ENCODE data around the gene PFN2. TPM values are rescaled to one million over a fixed set of nuclear protein-coding genes. Genes with fewer than 3 reads are reported as not detected.

PFN2 gene
- polyA plus RNA-seq, 1 donor: 124 TPM

DNA sequence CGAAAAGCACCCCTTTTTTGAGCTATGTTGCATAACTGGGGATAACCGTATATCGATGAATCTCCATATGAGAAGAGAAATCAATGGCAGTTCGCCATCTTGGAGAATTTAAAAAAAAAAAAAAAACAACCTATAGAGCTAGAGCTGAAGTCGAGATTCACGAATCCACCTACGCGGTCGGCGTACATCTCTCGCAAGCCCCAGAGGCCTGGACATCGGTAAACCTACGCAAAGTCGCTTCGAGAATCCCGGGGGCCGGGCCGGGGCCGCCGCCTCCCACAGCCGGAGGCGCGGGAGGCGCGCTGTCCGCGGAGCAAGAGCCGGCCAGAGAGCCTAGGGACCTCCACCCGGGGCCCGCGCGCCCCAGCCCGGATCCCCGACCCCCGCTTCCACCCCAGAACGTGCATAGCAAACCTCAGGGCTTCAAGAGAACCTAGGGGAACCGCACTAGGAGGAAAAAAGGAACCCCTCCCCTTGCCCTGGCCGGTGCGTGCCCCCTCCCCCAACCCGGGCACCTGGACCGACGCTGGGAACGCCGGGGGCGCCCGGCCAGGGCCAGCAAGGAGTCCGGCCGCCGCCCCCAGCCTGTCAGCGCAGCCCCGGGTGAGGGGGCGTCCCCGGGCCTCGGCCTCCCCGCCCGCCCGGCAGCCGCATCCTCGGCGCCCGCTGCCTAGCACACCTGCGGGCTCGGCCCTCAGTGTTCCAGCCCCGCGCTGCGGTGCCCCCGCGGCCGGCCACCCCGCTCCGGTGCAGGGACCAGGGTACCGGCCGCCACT lies 567 bp downstream of the PFN2 start:
- Histone ChIP-seq H3K27me3 (ENCODE audit: control insufficient read depth, insufficient read depth, low read length) (no peaks in the 10 kb centered on the region), H3K36me3 (ENCODE audit: control insufficient read depth, insufficient read depth, low read length) (peaks cover 11% of the 10 kb centered on the region), H3K27ac (ENCODE audit: low read length) (peak overlapping the region; percentile 91), H3K9me3 (ENCODE audit: control insufficient read depth, low read depth, low read length) (no peaks in the 10 kb centered on the region), H3K4me3 (ENCODE audit: low read length) (peak overlapping the region; percentile 80), H3K4me1 (ENCODE audit: control insufficient read depth, insufficient read depth, low read length) (peaks cover 11% of the 10 kb centered on the region)
- peak; percentile 94 for DNase-seq
- WGBS (ENCODE audit: insufficient coverage, low lambda C conversion rate): 0% methylated on average over 2 of the region's 73 CpGs

DNA sequence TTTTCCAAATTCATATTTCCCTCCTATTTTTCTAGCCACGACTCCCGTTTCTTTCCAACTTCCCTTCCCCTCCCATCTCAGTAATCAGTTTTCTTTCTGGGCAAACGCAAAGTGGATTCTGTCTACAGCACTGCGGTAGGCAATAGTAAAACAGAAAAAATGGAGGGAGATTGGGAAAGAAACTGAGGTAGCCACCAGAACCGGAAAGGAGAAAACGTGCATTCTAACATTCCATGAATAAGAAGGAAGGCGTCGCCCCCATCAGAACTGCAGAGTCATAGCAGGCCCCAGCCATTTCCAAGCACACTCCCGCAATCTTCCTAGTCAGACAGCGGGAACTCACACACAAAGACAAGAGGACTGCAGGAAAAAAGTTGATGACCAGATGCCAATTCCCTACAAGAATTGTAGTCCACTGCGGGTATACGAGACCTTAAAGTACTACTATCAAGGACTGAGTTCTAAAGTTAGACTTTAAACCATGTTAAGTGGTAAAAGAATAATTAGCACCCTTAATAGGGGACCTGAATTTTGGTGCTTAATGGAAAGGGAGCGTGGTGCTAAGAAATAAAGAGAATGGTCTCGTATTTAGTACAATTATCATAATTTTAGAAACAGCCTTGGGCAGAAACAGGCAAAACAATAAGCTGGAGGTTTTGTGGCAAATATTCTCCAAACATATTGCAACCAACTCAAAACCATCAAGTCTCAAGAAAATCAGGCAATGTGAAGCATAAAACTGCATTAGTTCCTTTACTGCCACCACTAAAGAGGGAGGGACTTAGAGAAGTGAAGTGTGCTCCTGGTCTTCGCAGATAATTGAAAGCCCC lies 1.4 kb downstream of the PFN2 start:
- H3K4me3 ChIP-seq (ENCODE audit: low read length): peak overlapping the region; percentile 80
- peak overlapping the region; percentile 68 for H3K27ac ChIP-seq (ENCODE audit: low read length)
- peak; percentile 40 to 74 for DNase-seq
- 10% methylated on average over 2 of the region's 15 CpGs for WGBS (ENCODE audit: insufficient coverage, low lambda C conversion rate)
- H3K27me3 ChIP-seq (ENCODE audit: control insufficient read depth, insufficient read depth, low read length): no peaks in the 10 kb centered on the region
- peaks cover 12% of the 10 kb centered on the region for H3K36me3 ChIP-seq (ENCODE audit: control insufficient read depth, insufficient read depth, low read length)
- H3K9me3 ChIP-seq (ENCODE audit: control insufficient read depth, low read depth, low read length): no peaks in the 10 kb centered on the region
- peaks cover 11% of the 10 kb centered on the region for H3K4me1 ChIP-seq (ENCODE audit: control insufficient read depth, insufficient read depth, low read length)

DNA sequence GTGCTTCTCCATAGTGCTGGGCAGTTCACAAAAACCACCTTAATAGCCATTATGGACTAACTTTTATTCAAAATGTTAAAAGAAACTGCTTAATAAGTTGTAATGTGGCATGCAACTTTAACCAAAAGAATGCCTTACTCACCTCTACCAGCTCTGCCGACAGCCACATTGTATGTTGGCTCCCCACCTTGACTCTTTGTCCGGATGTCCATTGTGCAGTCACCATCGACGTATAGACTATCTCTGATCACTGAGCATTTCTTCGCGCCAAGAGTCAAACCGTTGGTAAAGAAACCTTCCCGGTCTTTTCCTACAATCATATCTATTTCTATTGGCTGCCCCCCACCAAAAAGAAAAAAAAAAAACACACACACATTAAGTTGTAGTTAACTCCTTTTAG lies 2.5 kb downstream of the PFN2 start:
- DNase-seq: peak in 1 of 2 donors; percentile 6
- Histone ChIP-seq H3K27me3 (ENCODE audit: control insufficient read depth, insufficient read depth, low read length) (no peaks in the 10 kb centered on the region), H3K36me3 (ENCODE audit: control insufficient read depth, insufficient read depth, low read length) (peaks cover 12% of the 10 kb centered on the region), H3K27ac (ENCODE audit: low read length) (no peak overlapping the region), H3K9me3 (ENCODE audit: control insufficient read depth, low read depth, low read length) (no peaks in the 10 kb centered on the region), H3K4me3 (ENCODE audit: low read length) (no peak overlapping the region), H3K4me1 (ENCODE audit: control insufficient read depth, insufficient read depth, low read length) (peaks cover 11% of the 10 kb centered on the region)
- WGBS (ENCODE audit: insufficient coverage, low lambda C conversion rate): no CpG with 5 or more reads among the region's 8 CpGs

DNA sequence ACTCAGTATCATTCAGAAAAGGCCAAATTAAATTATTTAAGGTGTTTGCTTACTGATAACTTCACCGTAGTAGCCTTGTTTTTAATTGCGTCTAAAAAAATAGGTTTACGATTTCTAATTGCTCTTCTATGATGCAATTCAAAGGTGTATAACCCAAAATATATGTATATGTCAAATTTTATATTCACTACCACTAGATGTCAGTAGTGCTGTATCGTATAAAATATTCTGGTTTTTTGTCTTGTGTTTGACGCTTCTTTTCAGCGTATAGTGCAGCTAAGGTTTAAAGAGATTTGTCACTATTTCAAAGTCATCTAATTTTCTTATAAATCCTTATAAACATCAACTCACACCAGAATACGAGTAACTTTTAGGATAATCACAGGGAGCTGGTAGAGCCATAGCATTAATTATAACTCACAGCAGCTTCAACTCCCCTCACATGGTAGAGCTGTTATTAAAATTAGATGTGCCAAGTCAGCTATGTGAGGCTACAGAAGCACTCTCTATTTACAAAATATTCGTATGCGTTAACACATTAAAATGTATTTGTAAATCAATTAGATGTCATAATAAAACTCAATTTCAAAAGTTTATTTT lies 3.5 kb downstream of the PFN2 start:
- no peaks in the 10 kb centered on the region for H3K9me3 ChIP-seq (ENCODE audit: control insufficient read depth, low read depth, low read length)
- peaks cover 12% of the 10 kb centered on the region for H3K36me3 ChIP-seq (ENCODE audit: control insufficient read depth, insufficient read depth, low read length)
- WGBS (ENCODE audit: insufficient coverage, low lambda C conversion rate): 36% methylated on average over 4 of the region's 9 CpGs
- peaks cover 11% of the 10 kb centered on the region for H3K4me1 ChIP-seq (ENCODE audit: control insufficient read depth, insufficient read depth, low read length)
- H3K4me3 ChIP-seq (ENCODE audit: low read length): no peak overlapping the region
- H3K27me3 ChIP-seq (ENCODE audit: control insufficient read depth, insufficient read depth, low read length): no peaks in the 10 kb centered on the region
- H3K27ac ChIP-seq (ENCODE audit: low read length): no peak overlapping the region
- DNase-seq: peak in 1 of 2 donors; percentile 38

DNA sequence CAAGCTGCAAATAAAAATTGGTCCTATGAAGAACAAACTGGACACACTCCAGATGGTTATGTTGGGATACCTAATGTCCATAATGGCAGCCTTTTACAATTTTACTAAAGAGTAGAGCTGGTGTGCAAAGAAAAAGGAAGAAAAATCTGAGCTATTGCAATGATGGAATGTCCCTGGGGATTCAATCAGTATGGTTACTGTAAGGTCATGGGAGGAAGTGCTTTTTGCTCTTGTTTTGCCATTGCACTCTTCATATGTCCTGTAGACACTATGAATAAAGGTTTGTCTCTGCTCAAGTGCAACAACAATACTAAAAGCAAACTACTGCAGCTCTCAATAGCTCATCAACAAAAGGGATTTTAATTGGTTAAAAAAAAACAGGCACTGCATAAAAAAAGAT lies 5.4 kb downstream of the PFN2 start:
- Histone ChIP-seq H3K27me3 (ENCODE audit: control insufficient read depth, insufficient read depth, low read length) (no peaks in the 10 kb centered on the region), H3K36me3 (ENCODE audit: control insufficient read depth, insufficient read depth, low read length) (peaks cover 14% of the 10 kb centered on the region), H3K4me3 (ENCODE audit: low read length) (no peak overlapping the region), H3K9me3 (ENCODE audit: control insufficient read depth, low read depth, low read length) (no peaks in the 10 kb centered on the region), H3K27ac (ENCODE audit: low read length) (no peak overlapping the region), H3K4me1 (ENCODE audit: control insufficient read depth, insufficient read depth, low read length) (peaks cover 11% of the 10 kb centered on the region)
- DNase-seq: no peak

DNA sequence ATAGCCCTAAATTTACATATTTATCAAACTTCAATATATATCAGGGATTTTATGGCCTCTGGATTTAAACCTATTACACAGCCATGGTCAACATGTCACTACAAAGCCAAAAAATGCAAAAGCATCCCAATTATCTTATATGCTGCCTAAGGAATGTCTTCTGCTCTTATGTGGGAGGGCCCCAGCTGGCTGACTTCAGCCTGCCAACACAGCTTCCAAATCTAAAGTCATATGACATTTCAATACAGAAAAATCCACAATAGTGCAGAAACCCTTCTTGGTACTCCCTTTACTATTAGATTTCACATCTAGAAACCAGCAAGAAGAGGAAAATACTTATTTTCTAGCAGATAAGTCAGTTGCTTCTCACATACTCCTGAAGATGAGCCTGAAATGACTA lies 6.4 kb downstream of the PFN2 start:
- H3K27ac ChIP-seq (ENCODE audit: low read length): no peak overlapping the region
- DNase-seq: no peak
- H3K9me3 ChIP-seq (ENCODE audit: control insufficient read depth, low read depth, low read length): no peaks in the 10 kb centered on the region
- peaks cover 11% of the 10 kb centered on the region for H3K4me1 ChIP-seq (ENCODE audit: control insufficient read depth, insufficient read depth, low read length)
- no peak overlapping the region for H3K4me3 ChIP-seq (ENCODE audit: low read length)
- H3K36me3 ChIP-seq (ENCODE audit: control insufficient read depth, insufficient read depth, low read length): peaks cover 14% of the 10 kb centered on the region
- no peaks in the 10 kb centered on the region for H3K27me3 ChIP-seq (ENCODE audit: control insufficient read depth, insufficient read depth, low read length)

DNA sequence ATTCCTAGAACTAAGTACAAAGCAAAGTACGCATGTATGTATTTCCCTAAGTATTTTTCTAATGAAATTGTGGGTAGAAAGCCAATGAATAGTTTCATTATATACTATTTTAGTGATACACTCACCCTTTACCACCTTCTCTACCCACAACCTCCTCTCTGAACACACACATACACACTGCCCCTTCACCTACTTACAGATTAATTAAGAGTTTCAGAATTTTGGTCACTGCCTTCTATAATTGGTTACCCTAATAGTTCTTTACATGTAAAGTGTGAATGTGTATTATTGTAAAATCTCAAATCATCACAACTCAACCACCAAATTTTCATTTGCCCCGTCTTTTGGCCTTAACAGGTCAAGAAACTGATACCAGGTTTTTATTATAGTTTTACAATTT lies 7.2 kb downstream of the PFN2 start:
- Histone ChIP-seq H3K27ac (ENCODE audit: low read length) (no peak overlapping the region), H3K4me1 (ENCODE audit: control insufficient read depth, insufficient read depth, low read length) (peaks cover 10% of the 10 kb centered on the region), H3K9me3 (ENCODE audit: control insufficient read depth, low read depth, low read length) (no peaks in the 10 kb centered on the region), H3K36me3 (ENCODE audit: control insufficient read depth, insufficient read depth, low read length) (peaks cover 14% of the 10 kb centered on the region), H3K27me3 (ENCODE audit: control insufficient read depth, insufficient read depth, low read length) (no peaks in the 10 kb centered on the region), H3K4me3 (ENCODE audit: low read length) (no peak overlapping the region)
- DNase-seq: no peak
- 100% methylated on average over 1 of the region's 2 CpGs for WGBS (ENCODE audit: insufficient coverage, low lambda C conversion rate)

DNA sequence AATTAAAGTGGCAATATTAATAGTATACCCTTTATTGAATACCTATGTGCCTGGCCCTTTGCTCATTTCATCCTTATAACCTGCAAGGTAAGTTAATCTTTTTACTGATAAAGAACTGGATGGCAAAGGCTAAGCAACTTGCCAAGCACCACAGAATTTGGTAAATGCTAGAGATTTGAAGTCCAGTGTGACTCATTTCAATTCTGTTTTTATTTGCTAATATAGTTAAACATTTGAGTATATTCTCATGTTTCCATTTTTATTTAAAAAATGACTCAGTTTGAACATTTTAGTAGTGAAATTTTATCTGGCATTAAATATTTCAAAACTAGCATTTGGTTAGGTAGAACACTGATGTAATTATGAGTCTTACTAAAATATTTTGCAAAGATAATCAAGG lies 11.3 kb downstream of the PFN2 start:
- no peak for DNase-seq
- Histone ChIP-seq H3K36me3 (ENCODE audit: control insufficient read depth, insufficient read depth, low read length) (peaks cover 3% of the 10 kb centered on the region), H3K4me3 (ENCODE audit: low read length) (no peak overlapping the region), H3K4me1 (ENCODE audit: control insufficient read depth, insufficient read depth, low read length) (peaks cover 16% of the 10 kb centered on the region), H3K27ac (ENCODE audit: low read length) (no peak overlapping the region), H3K9me3 (ENCODE audit: control insufficient read depth, low read depth, low read length) (no peaks in the 10 kb centered on the region), H3K27me3 (ENCODE audit: control insufficient read depth, insufficient read depth, low read length) (no peaks in the 10 kb centered on the region)

DNA sequence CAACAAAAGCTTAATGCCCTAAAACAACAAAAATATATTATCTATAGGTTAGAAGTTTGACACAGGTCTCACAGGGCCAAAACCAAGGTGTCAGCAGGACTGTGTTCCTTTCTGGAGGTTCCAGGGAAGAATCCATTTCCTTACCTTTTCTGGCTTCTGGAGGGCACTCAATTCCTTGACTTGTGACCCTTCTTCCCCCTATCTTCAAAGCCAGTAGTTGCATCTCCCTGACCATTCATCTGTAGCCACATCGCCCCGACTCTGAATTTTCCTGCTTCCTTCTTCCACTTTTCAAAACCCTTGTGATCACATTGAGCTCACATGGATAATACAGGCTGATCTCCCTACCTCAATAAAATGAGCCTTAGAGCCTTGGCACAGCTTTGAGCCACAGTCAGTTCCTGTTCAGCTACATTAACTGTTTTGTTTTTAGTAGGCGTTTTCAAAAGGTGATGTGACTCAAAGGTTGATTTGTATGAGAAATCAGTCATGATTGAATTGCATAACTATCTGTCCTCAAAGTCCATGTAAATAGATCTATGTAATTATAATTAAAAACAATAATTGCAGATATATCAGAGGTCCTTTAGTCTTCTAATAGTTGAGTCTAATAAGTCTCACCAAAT lies 12.4 kb downstream of the PFN2 start:
- peak in 1 of 2 donors; percentile 12 for DNase-seq
- Histone ChIP-seq H3K27me3 (ENCODE audit: control insufficient read depth, insufficient read depth, low read length) (no peaks in the 10 kb centered on the region), H3K9me3 (ENCODE audit: control insufficient read depth, low read depth, low read length) (no peaks in the 10 kb centered on the region), H3K4me3 (ENCODE audit: low read length) (no peak overlapping the region), H3K36me3 (ENCODE audit: control insufficient read depth, insufficient read depth, low read length) (peaks cover 3% of the 10 kb centered on the region), H3K4me1 (ENCODE audit: control insufficient read depth, insufficient read depth, low read length) (peaks cover 16% of the 10 kb centered on the region), H3K27ac (ENCODE audit: low read length) (peak overlapping the region; percentile 26)
- WGBS (ENCODE audit: insufficient coverage, low lambda C conversion rate): no CpG with 5 or more reads among the region's 3 CpGs

DNA sequence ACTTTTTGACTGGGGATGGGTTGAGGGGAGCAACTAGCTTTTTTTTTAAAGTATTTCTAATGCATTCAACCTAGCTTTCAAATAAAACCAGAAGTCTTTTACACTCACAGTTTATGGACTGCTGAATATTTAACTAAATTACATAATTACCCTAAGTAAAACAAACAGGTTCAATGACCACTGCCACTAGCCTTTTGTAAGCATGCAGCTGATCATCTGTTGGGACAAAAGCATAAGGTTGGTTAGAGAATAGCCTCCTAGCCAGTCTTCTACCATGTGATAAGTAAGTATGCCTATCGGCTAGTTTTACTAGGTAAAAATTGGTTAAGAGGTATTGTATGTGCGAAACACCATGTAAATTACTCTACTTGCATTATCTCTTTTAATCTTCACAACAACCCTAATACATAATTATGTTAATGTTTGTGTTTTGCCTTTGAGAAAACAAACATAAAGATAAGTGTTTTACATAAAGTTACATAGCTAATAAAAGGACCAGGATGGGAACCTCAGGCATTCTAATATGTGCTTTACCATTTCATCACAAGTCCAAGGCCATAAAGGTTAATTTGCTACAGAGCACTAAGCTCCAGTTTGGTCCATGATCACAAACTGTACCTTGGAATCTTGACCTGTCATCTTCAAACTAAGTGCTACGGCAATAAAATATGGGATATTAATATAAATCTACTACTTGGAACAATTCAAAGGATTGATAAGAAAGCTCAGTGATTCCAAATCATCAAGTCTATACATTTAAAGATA lies 13.2 kb downstream of the PFN2 start:
- H3K9me3 ChIP-seq (ENCODE audit: control insufficient read depth, low read depth, low read length): no peaks in the 10 kb centered on the region
- peak; percentile 44 to 78 for DNase-seq
- WGBS (ENCODE audit: insufficient coverage, low lambda C conversion rate): no CpG with 5 or more reads among the region's 3 CpGs
- H3K4me1 ChIP-seq (ENCODE audit: control insufficient read depth, insufficient read depth, low read length): peaks cover 16% of the 10 kb centered on the region
- H3K4me3 ChIP-seq (ENCODE audit: low read length): no peak overlapping the region
- peaks cover 3% of the 10 kb centered on the region for H3K36me3 ChIP-seq (ENCODE audit: control insufficient read depth, insufficient read depth, low read length)
- H3K27ac ChIP-seq (ENCODE audit: low read length): peak overlapping the region; percentile 65
- H3K27me3 ChIP-seq (ENCODE audit: control insufficient read depth, insufficient read depth, low read length): no peaks in the 10 kb centered on the region

Data from large intestine (tissue), 3 donors.